Right lobe of liver (tissue), 6 donors: ENCODE results near the gene DOK6. TPM values are rescaled to one million over a fixed set of nuclear protein-coding genes. Genes with fewer than 3 reads are reported as not detected.

ENCODE experiments used
- ATAC-seq, 4 donors: fragments of 200-7000 bp; cut with Tn5 transposase; one replicate each; pipeline ENCODE4 v1.9.1; 2020; ENCODE audit warnings: mild to moderate bottlenecking in 4 of 4, moderate library complexity in 4 of 4
- DNase-seq, 3 donors: peaks; one replicate each; pipeline ENCODE4 v3.0.0-alpha.2; 2020
- H3K27ac ChIP-seq, 3 donors: fragments of 200-600 bp; one replicate each; pipeline ENCODE4 v1.8.0; 2022
- H3K27me3 ChIP-seq, 2 donors: fragments of 200-600 bp; one replicate each; pipeline ENCODE4 v1.8.0; 2022
- H3K36me3 ChIP-seq, 4 donors: fragments of 200-600 bp; sonication (generic) in 1 of 4; one replicate each; pipeline versions ENCODE4 v1.5.1 to v1.8.0; 2017 to 2022; ENCODE audit warnings: control low read depth in 1 of 4
- H3K4me1 ChIP-seq, 4 donors: fragments of 200-600 bp; sonication (generic) in 1 of 4; one replicate each; pipeline versions ENCODE4 v1.5.1 to v1.8.0; 2017 to 2022; ENCODE audit warnings: control low read depth in 1 of 4
- H3K4me3 ChIP-seq, 3 donors: fragments of 200-600 bp; one replicate each; pipeline ENCODE4 v1.8.0; 2022
- H3K9me3 ChIP-seq, 4 donors: fragments of 200-600 bp; sonication (generic) in 1 of 4; one replicate each; pipeline versions ENCODE4 v1.5.1 to v1.8.0; 2017 to 2022; ENCODE audit warnings: control low read depth in 1 of 4
- CTCF ChIP-seq, 4 donors: fragments of 200-600 bp in 3 of 4; fragments of 450-650 bp in 1 of 4; IDR thresholded peaks; one replicate each; pipeline versions ENCODE4 v1.5.1 to v1.8.0; 2016 to 2022; ENCODE audit warnings: antibody characterized with exemption in 4 of 4, mild to moderate bottlenecking in 2 of 4
- POLR2A ChIP-seq: fragments of 450-650 bp; IDR thresholded peaks from one replicate; pipeline ENCODE4 v1.6.1; 2017; ENCODE audit warnings: antibody characterized with exemption, mild to moderate bottlenecking
- WGBS: methylation state at CpG from one replicate; pipeline ENCODE4 v1.1.6; 2018; ENCODE audit warnings: low coverage, low lambda C conversion rate; ENCODE audit not compliant: insufficient coverage; ENCODE audit errors: missing lambda C conversion rate; 5-methylcytosine and 5-hydroxymethylcytosine counted together
- intact Hi-C, 2 donors: fragments of 100-400 bp; cut with DNase I; formaldehyde crosslinking; loops; one replicate each; pipeline versions ENCODE4 v1.11.2 to v1.14.1; 2022
- total RNA-seq, 6 experiments: library from RNA; depleted of rRNA in 2 of 6; stranded (reverse); fragments of >200 nt in 2 of 6; fragmentation: NEBNext Ultra II Directional in 3 of 6; extraction: Animal tissue kit (Norgen Biotek cat#: 25700) in 3 of 6; gene quantifications; one replicate each; pipeline versions ENCODE4 v1.1.0 to v1.2.4, GENCODE V29; 2016 to 2023
- donor health status: DM: no; HTN: yes; CAD: no.
- donor health status: DM: no; HTN: no; CAD: no.
- donor health status: DM: no; HTN: no; CAD: no.
- donor health status: DM: no; HTN: yes; CAD: no.
- donor health status: DM: no; HTN: yes; CAD: no.

The DOK6 gene
- total RNA-seq, 6 experiments from 2014 or later = 0.37 to 2.9 (median 2.1) TPM; not detected in 1

- intact Hi-C loops = no loop called here
- H3K36me3 ChIP-seq = no peaks in the 10 kb centered on the region
- WGBS = 61% methylated on average over 4 of the region's 4 CpGs
- no peaks in the 10 kb centered on the region for H3K27me3 ChIP-seq
- H3K9me3 ChIP-seq = no peaks in the 10 kb centered on the region
- no peak overlapping the region for H3K27ac ChIP-seq
- DNase-seq (no peak), ATAC-seq (no peak)
- TF ChIP-seq CTCF (IDR thresholded peaks at IDR 0.05) (no peak), POLR2A (no peak)
- no peak overlapping the region for H3K4me3 ChIP-seq
- H3K4me1 ChIP-seq = no peaks in the 10 kb centered on the region
These were observed 216.7 kb downstream of the DOK6 start for GRCh38 chr18:69617408-69617807.

- H3K4me3 ChIP-seq = no peak overlapping the region
- intact Hi-C loops = no loop called here
- ATAC-seq (no peak), DNase-seq (no peak)
- H3K27me3 ChIP-seq = no peaks in the 10 kb centered on the region
- no peaks in the 10 kb centered on the region for H3K9me3 ChIP-seq
- TF ChIP-seq CTCF (IDR thresholded peaks at IDR 0.05) = no peak
- no peak for TF ChIP-seq POLR2A
- no peaks in the 10 kb centered on the region for H3K4me1 ChIP-seq
- H3K36me3 ChIP-seq = no peaks in the 10 kb centered on the region
- WGBS = 75% methylated on average over 4 of the region's 4 CpGs
- no peak overlapping the region for H3K27ac ChIP-seq
These were observed 217.2 kb downstream of the DOK6 start for GRCh38 chr18:69617888-69618287.

- H3K36me3 ChIP-seq = no peaks in the 10 kb centered on the region
- H3K27ac ChIP-seq = no peak overlapping the region
- no peaks in the 10 kb centered on the region for H3K27me3 ChIP-seq
- H3K4me3 ChIP-seq = no peak overlapping the region
- no peaks in the 10 kb centered on the region for H3K4me1 ChIP-seq
- intact Hi-C loops = no loop called here
- 47% methylated on average over 3 of the region's 3 CpGs for WGBS
- DNase-seq (no peak), ATAC-seq (no peak)
- no peak for TF ChIP-seq POLR2A
- no peaks in the 10 kb centered on the region for H3K9me3 ChIP-seq
These were observed 221.5 kb downstream of the DOK6 start for GRCh38 chr18:69622184-69622583.

- TF ChIP-seq CTCF (IDR thresholded peaks at IDR 0.05) = no peak
- TF ChIP-seq POLR2A = no peak
- Histone ChIP-seq H3K36me3 (no peaks in the 10 kb centered on the region), H3K4me1 (no peaks in the 10 kb centered on the region), H3K27ac (no peak overlapping the region), H3K9me3 (no peaks in the 10 kb centered on the region), H3K4me3 (no peak overlapping the region), H3K27me3 (no peaks in the 10 kb centered on the region)
- intact Hi-C loops = no loop called here
- DNase-seq = no peak
- WGBS = 63% methylated on average over 1 of the region's 1 CpG
- no peak for ATAC-seq
These were observed 222.3 kb downstream of the DOK6 start for GRCh38 chr18:69622961-69623360.

- Histone ChIP-seq H3K36me3 (no peaks in the 10 kb centered on the region), H3K27ac (no peak overlapping the region), H3K27me3 (no peaks in the 10 kb centered on the region), H3K4me3 (no peak overlapping the region), H3K4me1 (no peaks in the 10 kb centered on the region), H3K9me3 (no peaks in the 10 kb centered on the region)
- DNase-seq (no peak), ATAC-seq (no peak)
- 58% methylated on average over 3 of the region's 3 CpGs for WGBS
- TF ChIP-seq CTCF (IDR thresholded peaks at IDR 0.05) (no peak), POLR2A (no peak)
- intact Hi-C loops = no loop called here
These were observed 225.5 kb downstream of the DOK6 start for GRCh38 chr18:69626171-69626570.
